NCI-H82 (cell line): ENCODE results near the gene ELOA2.
A peak's percentile ranks its signal among the peaks of the same experiment; 100 is the strongest.
"Not testable (repeated sequence)": the region's sequence is repeated elsewhere in the genome, so short reads cannot be mapped to it uniquely, and the experiment has no call there.

Experiments used
- DNase-seq: peaks from one replicate; lab custom pipeline; 2025; lab: John Stamatoyannopoulos, UW

Gene ELOA2, protein sequence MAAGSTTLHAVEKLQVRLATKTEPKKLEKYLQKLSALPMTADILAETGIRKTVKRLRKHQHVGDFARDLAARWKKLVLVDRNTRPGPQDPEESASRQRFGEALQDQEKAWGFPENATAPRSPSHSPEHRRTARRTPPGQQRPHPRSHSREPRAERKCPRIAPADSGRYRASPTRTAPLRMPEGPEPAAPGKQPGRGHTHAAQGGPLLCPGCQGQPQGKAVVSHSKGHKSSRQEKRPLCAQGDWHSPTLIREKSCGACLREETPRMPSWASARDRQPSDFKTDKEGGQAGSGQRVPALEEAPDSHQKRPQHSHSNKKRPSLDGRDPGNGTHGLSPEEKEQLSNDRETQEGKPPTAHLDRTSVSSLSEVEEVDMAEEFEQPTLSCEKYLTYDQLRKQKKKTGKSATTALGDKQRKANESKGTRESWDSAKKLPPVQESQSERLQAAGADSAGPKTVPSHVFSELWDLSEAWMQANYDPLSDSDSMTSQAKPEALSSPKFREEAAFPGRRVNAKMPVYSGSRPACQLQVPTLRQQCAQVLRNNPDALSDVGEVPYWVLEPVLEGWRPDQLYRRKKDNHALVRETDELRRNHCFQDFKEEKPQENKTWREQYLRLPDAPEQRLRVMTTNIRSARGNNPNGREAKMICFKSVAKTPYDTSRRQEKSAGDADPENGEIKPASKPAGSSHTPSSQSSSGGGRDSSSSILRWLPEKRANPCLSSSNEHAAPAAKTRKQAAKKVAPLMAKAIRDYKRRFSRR

DNA sequence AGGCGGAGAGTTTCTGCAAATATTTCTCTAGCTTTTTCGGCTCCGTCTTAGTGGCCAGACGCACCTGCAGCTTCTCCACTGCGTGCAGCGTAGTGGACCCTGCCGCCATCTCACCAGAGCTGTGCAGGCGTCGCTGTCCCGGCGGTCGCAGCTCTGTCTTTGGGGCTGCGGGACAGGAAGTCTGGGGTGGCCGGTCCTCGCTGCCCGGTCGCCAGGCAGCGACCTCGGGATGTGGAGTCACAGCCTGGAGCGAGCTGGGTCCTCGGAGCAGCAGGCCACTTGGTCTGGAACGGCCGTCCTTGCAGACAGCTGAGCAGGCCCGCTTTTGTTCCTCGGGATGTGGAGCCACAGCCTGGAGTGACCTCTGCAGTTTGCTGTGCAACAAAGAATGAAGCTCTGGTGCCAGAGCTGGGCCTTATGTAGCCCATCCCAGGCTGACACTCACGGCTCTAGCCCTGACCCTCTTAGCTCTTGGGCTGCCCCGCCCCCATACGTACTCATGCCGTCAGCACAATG lies at the start of gene ELOA2:
Gene ELOA2 (minus strand): TSS at position 466 of the 516 bp plus-strand sequence. CDS start 357 bp downstream, at position 109.
- no peak for DNase-seq

DNA sequence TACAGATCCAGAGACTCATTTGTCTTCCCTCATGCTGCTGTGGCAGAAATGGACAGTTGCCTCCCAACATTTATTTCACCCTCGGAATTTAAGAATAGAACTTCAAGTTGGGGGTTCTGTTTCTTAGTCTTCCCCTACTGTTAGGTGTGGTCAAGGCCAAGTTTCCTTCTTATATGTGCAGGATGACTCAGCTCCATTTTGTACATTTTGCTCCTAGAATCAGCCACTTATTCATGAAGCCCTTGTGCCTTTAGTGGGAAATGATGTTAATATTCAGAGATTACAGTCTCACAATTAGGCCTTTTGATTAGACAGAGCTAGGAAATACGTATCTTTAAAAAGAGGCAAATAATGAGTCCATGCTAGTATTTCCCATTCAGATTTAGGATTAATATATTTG lies 46.2 kb upstream of the ELOA2 start:
- no peak for DNase-seq

DNA sequence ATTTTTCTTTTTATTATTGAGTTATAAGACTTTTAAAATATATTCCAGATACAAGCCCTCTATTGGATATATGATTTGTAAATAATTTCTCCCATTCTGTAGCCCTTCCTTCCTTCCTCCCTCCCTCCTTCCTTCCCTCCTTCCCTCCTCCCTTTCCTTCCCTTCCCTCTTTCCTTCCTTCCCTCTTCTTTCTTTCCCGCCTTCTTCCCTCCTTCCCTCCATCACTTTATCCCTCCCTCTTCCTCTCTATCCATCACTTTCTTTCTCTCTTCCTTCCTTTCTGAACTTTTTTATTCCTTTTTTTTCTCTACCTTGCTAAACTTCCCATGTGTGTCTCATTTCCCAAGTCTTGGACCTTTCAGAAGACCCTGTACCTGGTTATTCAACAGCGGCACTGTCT lies 45.5 kb upstream of the ELOA2 start:
- DNase-seq, result no peak

DNA sequence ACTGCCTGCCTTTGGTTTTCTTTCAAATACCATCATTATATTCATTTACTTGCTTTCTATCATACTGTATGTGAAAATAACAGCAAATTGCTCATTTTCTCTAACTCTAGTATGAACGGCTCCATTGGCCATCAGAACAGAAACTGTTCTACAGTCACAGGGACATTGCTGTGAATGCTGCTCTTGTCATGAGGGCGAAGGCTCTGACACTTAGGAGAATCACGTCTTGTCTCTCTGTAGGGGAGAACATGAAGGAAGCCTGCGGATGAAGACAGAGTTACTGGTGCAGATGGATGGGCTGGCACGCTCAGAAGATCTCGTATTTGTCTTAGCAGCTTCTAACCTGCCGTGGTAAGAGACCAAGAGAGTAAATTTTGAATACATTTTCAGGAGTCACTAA lies 41.7 kb upstream of the ELOA2 start:
- no peak for DNase-seq

DNA sequence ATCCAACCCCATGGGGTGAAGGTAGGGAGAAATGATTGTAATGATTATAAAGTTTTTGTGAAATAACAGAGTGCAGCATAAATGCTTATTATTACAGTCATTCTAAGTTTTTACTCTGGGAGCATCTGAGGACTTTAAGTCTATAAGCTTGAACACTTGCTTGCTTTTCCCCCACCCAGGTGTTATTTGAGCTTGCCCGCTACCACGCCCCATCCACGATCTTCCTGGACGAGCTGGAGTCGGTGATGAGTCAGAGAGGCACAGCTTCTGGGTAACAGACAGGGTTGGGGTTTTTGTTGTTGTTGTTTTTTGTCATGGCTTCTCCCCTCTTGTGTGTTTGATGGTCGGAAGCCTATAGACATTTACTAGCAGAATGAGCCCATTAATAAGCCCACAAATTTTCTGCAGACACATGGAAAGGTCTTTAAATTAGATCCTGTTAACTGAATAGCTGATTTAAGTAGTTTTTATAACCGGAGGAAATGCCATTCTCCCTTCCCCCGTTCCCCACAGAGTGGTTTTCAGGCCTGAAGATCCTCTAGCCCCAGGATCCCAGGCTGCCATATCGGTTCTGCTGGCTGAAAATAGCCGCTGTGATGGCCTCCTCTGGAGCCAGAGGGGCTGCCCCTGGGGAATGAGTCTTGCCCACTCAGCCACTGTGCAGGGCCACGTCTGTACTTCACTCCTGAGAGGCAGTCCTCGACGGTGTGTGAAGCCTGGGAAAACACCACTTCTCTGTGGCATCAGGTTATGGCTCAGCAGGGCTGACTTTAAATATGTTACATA lies 39.9 kb upstream of the ELOA2 start:
- no peak for DNase-seq

DNA sequence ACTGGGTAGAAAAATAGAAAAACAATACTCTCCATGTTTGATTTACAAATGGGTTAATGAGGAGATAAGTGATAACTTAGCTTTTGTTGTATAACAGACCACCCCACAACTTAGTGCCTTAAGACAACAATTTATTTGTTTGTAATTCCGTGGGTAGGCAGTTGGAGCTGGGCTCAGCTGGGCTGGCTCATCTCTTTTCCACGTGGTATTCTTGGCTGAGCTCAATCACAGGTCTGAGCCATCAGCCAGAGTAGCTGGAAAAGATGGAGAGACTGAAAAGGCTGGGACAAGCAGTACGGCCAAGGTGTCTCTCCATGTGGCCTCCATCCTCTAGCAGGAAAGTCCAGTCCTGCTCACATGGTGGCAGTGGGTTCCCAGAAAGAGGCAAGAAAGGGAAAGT lies 32.2 kb upstream of the ELOA2 start:
- DNase-seq, result no peak

DNA sequence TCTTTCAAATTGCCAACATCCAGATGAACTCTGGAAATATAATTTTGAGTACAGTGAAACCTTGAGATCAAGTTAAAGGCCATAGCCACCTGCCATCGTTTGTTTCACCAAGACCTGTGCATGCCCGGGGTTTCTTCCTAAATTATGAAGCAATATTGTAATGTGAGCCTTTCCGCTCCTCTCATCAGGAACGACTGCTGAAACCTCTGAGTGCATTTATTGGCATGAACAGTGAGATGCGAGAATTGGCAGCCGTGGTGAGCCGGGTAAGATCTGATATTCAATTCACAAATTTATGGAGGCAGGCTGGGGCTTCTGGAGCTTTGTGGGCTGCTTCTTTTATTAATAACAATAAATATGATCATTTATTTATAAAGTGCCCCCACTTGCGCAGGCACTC lies 27.7 kb upstream of the ELOA2 start:
- no peak for DNase-seq

DNA sequence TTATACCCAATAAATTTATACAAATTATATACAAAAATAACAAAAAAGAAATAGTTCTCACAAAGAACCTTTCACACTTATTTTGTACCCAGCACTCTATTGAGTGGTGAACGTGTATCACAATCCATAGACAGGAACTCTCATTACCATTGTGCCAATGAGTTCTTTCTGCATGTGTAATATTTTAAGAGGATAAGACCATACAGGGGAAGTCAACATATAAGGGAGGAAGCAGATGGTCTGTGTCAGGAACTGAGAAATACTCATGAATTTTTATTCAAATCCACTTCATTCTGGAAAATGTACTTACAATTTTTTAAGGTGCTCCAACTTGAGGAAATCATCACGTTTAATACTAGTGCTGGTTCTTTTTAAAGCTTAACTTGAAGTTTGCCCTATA lies 27.1 kb upstream of the ELOA2 start:
- DNase-seq, result no peak

DNA sequence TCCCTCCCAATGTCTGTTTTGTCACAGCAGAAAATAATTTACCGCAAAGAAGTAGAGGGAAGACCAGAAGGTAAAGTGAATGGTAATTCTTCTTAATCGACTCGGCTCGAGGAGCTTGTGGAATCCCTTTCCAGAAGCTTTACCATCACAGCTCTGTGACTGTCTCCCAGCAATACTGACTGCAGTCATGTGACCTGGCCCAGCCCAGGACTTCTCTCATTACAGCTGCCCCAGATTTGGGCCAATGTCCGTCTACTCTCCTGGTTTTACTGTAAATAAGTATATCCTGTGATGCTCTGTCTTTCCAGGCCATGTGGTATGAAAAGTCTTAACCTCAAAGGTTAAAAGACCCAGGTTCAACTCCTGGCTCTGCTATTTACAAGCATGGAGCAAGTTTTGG lies 18.9 kb upstream of the ELOA2 start:
- no peak for DNase-seq

DNA sequence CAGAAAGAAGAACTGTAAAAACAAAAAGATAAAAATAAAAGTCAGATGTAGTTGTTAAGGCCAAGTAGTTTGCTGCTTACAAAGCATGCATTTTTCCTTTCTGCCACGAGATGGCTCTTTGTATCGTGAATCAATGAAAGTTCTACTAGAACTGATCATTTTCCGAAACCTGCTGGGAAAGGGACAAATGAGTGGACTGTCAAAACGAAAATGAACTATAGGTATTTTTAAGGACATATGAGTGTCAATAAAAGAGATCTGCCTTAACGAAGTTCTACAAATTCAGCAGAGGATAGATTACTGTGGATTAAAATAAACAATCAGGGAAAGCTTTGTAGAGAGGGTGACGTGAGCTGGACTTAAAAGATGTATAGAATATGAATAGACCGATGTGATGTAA lies 15.0 kb upstream of the ELOA2 start:
- DNase-seq, result peak; percentile 60

DNA sequence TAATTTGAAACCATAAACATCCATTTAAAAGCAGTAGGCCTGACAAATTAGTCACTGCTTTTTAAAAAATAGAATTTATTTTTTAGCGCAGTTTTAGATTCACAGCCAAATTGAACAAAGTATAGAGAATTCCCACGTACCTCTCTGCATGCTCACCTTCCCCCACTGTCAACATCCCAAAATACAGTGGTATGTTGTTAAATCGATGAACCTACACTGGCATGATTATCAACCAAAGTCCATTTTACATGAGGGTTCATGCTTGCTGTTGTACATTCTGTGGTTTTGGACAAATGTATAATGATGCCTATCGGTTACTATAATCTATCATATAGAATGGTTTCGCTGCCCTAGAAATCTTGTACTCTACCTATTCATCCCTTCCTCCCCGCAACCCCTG lies 5.6 kb upstream of the ELOA2 start:
- DNase-seq, result no peak

DNA sequence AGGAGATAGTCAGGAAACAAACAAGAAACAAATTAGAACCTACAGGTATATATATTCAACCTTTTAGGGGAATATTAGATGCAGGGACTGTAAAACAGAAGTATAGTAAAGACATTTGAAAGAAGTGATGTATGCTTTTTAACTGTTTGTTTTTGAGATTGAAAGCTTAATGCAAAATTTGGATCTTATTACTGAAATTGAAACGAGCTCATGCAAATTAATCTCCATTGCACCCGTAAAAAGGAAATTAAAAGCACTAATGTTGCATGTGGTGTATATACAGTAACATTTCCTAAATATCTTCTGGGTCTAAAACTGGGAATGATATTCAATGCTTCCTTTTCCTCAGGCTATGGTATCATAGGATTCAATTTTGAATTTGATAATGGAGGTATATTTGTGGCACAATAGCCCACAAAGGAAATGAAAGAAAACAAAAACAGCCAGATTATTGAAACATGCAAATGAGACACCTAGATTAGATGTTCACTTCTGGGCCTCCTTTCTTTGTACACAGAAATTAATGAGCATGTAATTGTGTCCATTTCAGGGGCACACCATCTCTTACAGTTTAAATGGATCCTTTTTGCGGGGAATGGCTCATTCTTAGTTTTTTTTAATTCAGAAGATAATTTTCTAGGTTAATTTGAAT lies 1.6 kb upstream of the ELOA2 start:
- DNase-seq, result no peak

DNA sequence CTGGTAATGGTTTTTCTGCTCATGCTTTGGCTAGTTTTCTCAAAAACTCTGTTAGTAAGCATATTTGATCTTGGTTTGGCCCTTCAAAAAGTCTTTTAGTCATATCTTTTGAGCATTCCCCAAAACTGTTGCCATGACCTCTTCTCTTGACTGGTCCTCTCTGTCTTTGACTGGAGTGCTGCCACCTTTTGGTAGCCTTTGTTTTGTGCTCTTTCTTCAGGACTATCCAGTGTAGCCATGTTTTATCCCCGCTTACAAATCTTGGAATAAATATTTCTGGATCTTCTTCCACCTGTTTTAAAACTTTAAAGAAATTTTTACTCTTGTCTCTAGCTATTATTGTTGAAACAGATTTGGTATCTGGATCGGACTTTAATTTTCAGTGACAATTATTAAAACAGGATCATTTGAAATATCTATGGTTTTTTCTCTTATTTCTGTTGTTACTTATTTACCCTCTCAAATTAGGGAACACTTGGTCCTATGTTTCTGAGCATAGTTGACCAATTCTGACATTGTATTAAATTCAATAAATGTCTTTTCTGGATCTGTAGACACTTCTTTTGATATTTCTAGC lies 965 bp upstream of the ELOA2 start:
- peak; percentile 60 for DNase-seq

DNA sequence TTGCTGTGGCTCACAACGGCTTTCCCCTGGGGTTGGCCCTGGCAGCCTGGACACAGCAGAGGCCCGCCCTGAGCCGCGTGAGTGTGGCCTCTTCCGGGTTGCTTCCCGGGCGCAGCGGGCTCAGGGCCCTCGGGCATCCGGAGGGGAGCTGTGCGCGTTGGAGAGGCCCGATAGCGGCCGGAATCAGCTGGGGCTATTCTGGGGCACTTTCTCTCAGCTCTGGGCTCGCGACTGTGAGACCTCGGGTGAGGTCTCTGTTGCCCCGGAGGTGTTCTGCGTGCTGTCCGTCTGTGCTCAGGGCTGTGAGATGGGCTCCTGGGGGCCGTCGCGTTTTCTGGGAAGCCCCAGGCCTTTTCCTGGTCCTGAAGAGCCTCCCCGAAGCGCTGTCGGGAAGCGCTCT lies 830 bp downstream of the ELOA2 start:
- DNase-seq, result not testable (repeated sequence)

DNA sequence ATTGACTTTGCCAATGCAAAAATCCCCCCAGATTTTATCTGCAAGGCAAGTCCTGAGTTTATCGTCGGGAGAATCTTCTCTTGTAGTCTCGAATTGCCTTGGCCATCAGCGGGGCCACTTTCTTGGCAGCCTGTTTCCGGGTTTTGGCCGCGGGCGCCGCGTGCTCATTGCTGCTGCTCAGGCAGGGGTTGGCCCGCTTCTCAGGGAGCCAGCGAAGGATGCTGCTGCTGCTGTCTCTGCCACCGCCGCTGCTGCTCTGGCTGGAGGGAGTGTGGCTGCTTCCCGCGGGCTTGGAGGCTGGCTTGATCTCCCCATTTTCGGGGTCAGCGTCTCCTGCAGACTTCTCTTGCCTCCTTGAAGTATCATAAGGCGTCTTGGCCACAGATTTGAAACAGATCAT lies 2.5 kb downstream of the ELOA2 start:
- DNase-seq, result no peak

DNA sequence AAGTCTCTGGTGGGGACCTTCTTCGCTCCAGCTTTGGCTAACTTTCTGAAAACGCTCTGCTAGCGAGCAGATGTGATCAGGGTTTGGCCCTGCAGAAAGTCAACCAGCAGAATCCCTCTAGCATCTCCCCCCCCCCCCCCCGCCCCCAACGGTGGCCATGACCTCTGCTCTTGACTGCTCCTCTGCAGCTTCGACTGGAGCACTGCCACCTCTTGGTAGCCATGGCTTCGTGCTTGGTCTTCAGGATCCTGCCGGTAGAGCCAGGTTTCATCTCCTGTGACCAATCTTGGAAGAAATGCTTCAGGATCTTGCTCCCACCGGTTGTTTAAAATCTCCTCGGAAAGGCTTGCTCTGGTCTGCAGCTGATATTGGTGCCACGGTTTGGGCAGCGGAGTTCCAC lies 4.5 kb downstream of the ELOA2 start:
- not testable (repeated sequence) for DNase-seq

DNA sequence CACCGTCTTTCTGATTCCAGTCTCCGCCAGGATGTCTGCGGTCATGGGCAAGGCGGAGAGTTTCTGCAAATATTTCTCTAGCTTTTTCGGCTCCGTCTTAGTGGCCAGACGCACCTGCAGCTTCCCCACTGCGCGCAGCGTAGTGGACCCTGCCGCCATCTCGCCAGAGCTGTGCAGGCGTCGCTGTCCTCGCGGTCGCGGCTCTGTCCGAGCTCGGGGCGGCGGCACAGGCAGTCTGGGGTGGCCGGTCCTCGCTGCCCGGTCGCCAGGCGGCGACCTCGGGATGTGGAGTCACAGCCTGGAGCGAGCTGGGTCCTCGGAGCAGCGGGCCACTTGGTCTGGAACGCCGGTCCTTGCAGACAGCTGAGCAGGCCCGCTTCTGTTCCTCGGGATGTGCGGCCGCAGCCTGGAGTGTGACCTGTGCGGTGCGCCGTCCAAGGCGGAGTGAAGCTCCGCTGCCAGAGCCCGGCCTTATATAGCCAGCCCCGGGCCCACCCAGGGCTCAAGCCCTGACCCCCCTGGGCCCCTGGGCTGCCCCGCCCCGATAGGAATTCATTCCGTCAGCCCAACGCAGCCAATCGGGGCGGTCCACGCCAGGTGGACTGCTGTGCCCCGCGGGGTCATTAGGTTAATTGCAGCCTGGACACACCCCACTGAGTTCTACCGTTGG lies 5.6 kb downstream of the ELOA2 start:
- DNase-seq, result not testable (repeated sequence)

DNA sequence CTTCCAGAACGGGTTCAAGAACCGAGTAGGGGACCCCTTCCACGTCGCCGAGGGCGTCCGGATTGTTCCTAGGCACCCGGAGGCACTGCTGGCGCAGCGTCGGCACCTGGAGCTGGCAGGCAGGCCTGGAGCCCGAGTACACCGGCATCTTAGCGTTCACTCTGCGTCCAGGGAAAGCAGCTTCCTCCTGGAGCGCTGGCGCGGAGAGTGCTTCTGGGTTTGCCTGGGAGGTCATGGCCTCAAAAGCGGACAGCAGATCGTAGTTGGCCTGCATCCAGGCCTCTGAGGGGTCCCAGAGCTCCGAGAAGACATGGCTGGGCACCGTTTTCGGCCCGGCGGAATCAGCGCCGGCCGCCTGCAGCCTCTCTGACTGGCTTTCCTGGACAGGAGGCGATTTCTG lies 6.7 kb downstream of the ELOA2 start:
- DNase-seq, result not testable (repeated sequence)

DNA sequence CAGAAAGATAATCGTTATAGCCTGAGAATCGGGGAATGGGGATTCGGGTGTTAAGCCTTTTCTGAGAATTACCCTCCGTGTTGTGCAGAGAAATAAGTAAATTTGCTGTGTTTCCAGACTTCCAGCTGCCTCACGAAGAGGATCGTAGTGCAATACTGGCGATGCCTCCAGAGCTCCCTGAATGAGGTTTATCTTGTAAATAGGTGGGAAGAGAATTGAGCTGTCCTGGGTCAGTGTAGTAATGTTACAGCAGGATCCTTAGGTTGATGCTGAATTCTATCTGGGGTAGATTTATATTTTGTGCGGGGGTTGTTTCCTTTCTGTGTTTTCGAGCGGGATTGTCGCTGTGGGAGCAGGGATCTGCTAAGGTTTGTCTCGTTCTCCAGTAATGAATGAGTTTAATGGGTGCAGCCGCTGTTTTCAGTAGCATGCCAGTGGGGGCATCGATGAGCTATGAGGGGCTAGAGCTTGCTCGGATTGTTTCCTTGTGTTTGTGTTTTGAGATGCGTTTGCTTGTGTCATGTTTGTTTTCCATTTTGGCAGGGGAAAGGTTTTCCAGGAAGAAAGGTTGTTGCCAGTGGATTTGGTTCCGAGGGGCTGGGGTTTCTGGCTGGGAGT lies 9.8 kb downstream of the ELOA2 start:
- DNase-seq, result not testable (repeated sequence)

DNA sequence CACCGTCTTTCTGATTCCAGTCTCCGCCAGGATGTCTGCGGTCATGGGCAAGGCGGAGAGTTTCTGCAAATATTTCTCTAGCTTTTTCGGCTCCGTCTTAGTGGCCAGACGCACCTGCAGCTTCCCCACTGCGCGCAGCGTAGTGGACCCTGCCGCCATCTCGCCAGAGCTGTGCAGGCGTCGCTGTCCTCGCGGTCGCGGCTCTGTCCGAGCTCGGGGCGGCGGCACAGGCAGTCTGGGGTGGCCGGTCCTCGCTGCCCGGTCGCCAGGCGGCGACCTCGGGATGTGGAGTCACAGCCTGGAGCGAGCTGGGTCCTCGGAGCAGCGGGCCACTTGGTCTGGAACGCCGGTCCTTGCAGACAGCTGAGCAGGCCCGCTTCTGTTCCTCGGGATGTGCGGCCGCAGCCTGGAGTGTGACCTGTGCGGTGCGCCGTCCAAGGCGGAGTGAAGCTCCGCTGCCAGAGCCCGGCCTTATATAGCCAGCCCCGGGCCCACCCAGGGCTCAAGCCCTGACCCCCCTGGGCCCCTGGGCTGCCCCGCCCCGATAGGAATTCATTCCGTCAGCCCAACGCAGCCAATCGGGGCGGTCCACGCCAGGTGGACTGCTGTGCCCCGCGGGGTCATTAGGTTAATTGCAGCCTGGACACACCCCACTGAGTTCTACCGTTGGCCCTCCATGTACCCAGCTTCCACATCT lies 11.5 kb downstream of the ELOA2 start:
- not testable (repeated sequence) for DNase-seq
